ENCODE data around the gene UBXN10. TPM values are rescaled to one million over a fixed set of nuclear protein-coding genes. Genes with fewer than 3 reads are reported as not detected.

Gene UBXN10
- total and polyA plus RNA-seq, 2 of the 8 experiments (the other 6 are each of a cell fraction or from before 2014, with no cell fraction given), result 0.43 to 0.68 TPM

DNA sequence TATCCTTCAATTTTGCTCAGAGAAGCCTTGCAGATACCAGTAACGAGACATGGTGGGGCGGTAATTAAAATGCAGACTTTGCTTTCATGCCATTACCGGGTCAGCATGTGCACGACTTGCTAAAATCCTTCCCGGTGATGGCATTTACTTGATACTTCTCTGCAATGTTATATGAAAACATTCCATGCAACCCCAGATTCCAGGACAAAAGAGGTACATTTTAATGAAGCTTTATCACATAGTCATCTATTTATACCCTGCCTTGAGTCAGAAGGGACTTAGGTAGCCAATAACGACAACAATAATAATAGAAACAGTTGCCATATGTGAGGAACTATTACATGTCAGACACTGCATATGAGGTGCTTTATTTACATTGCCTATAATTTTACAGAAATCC is 29.8 kb downstream of the UBXN10 start (continued):
- TF ChIP-seq, protein P1, sequence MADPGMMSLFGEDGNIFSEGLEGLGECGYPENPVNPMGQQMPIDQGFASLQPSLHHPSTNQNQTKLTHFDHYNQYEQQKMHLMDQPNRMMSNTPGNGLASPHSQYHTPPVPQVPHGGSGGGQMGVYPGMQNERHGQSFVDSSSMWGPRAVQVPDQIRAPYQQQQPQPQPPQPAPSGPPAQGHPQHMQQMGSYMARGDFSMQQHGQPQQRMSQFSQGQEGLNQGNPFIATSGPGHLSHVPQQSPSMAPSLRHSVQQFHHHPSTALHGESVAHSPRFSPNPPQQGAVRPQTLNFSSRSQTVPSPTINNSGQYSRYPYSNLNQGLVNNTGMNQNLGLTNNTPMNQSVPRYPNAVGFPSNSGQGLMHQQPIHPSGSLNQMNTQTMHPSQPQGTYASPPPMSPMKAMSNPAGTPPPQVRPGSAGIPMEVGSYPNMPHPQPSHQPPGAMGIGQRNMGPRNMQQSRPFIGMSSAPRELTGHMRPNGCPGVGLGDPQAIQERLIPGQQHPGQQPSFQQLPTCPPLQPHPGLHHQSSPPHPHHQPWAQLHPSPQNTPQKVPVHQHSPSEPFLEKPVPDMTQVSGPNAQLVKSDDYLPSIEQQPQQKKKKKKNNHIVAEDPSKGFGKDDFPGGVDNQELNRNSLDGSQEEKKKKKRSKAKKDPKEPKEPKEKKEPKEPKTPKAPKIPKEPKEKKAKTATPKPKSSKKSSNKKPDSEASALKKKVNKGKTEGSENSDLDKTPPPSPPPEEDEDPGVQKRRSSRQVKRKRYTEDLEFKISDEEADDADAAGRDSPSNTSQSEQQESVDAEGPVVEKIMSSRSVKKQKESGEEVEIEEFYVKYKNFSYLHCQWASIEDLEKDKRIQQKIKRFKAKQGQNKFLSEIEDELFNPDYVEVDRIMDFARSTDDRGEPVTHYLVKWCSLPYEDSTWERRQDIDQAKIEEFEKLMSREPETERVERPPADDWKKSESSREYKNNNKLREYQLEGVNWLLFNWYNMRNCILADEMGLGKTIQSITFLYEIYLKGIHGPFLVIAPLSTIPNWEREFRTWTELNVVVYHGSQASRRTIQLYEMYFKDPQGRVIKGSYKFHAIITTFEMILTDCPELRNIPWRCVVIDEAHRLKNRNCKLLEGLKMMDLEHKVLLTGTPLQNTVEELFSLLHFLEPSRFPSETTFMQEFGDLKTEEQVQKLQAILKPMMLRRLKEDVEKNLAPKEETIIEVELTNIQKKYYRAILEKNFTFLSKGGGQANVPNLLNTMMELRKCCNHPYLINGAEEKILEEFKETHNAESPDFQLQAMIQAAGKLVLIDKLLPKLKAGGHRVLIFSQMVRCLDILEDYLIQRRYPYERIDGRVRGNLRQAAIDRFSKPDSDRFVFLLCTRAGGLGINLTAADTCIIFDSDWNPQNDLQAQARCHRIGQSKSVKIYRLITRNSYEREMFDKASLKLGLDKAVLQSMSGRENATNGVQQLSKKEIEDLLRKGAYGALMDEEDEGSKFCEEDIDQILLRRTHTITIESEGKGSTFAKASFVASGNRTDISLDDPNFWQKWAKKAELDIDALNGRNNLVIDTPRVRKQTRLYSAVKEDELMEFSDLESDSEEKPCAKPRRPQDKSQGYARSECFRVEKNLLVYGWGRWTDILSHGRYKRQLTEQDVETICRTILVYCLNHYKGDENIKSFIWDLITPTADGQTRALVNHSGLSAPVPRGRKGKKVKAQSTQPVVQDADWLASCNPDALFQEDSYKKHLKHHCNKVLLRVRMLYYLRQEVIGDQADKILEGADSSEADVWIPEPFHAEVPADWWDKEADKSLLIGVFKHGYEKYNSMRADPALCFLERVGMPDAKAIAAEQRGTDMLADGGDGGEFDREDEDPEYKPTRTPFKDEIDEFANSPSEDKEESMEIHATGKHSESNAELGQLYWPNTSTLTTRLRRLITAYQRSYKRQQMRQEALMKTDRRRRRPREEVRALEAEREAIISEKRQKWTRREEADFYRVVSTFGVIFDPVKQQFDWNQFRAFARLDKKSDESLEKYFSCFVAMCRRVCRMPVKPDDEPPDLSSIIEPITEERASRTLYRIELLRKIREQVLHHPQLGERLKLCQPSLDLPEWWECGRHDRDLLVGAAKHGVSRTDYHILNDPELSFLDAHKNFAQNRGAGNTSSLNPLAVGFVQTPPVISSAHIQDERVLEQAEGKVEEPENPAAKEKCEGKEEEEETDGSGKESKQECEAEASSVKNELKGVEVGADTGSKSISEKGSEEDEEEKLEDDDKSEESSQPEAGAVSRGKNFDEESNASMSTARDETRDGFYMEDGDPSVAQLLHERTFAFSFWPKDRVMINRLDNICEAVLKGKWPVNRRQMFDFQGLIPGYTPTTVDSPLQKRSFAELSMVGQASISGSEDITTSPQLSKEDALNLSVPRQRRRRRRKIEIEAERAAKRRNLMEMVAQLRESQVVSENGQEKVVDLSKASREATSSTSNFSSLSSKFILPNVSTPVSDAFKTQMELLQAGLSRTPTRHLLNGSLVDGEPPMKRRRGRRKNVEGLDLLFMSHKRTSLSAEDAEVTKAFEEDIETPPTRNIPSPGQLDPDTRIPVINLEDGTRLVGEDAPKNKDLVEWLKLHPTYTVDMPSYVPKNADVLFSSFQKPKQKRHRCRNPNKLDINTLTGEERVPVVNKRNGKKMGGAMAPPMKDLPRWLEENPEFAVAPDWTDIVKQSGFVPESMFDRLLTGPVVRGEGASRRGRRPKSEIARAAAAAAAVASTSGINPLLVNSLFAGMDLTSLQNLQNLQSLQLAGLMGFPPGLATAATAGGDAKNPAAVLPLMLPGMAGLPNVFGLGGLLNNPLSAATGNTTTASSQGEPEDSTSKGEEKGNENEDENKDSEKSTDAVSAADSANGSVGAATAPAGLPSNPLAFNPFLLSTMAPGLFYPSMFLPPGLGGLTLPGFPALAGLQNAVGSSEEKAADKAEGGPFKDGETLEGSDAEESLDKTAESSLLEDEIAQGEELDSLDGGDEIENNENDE (IDR thresholded peaks at IDR 0.05; ENCODE audit: insufficient replicate concordance, low read length), result no peak
- TF ChIP-seq, protein P2, sequence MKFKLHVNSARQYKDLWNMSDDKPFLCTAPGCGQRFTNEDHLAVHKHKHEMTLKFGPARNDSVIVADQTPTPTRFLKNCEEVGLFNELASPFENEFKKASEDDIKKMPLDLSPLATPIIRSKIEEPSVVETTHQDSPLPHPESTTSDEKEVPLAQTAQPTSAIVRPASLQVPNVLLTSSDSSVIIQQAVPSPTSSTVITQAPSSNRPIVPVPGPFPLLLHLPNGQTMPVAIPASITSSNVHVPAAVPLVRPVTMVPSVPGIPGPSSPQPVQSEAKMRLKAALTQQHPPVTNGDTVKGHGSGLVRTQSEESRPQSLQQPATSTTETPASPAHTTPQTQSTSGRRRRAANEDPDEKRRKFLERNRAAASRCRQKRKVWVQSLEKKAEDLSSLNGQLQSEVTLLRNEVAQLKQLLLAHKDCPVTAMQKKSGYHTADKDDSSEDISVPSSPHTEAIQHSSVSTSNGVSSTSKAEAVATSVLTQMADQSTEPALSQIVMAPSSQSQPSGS (IDR thresholded peaks at IDR 0.05; ENCODE audit: low read length), result no peak
- TF ChIP-seq GABPA (IDR thresholded peaks at IDR 0.05; ENCODE audit: borderline replicate concordance, insufficient read depth, low read length) (no peak), GTF2F1 (IDR thresholded peaks at IDR 0.05; ENCODE audit: borderline replicate concordance, low read depth, low read length) (no peak), RBBP5 (IDR thresholded peaks at IDR 0.05; ENCODE audit: borderline replicate concordance, low read depth, low read length) (no peak), RAD21 (IDR thresholded peaks at IDR 0.05 in 1 of 2, conservative IDR thresholded peaks at IDR 0.05 in 1 of 2; ENCODE audit: low read depth in 2 of 2, low read length in 2 of 2) (no peak)
- TF ChIP-seq, protein P3, sequence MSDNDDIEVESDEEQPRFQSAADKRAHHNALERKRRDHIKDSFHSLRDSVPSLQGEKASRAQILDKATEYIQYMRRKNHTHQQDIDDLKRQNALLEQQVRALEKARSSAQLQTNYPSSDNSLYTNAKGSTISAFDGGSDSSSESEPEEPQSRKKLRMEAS (IDR thresholded peaks at IDR 0.05), result no peak
